GM18511 (cell line): ENCODE data around the gene RSPH6A.
"Not testable (repeated sequence)": the region's sequence is repeated elsewhere in the genome, so short reads cannot be mapped to it uniquely, and the experiment has no call there.

Source experiments
- ATAC-seq: cut with Tn5 transposase; IDR thresholded peaks from one replicate; pipeline ENCODE4 v1.9.1; 2021; ENCODE audit warnings: mild to moderate bottlenecking, moderate library complexity; ENCODE audit not compliant: unreplicated experiment

RSPH6A gene

GRCh38 chr19:45767410-45767880, 47.7 kb downstream of the RSPH6A start:
- ATAC-seq, result no peak

DNA sequence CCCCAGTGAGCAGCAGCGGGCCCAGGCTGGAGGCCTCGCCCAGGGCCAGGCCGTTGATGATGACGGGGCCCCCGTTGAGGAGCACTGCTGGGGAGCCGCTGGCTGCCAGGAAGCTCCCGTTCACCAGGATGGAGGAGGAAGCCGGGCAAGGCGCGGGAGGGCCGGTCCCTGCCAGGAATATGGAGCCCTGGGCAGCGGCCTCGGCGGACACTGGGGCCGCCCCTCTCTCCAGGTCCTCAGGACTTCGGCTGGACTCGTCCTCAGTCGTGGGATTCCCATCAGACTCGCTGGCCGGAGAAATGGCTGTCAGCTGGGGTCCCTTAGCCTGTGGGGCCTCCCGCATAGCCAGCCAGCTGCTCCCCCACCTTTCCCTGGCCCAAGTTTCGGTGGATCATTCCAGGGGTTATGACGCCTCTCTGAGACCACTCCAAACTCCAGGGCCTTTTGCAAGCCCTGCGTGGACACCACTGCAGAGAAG, 48.2 kb downstream of the RSPH6A start:
- ATAC-seq, result no peak

GRCh38 chr19:45766296-45766868, 48.7 kb downstream of the RSPH6A start:
- ATAC-seq, result no peak

DNA sequence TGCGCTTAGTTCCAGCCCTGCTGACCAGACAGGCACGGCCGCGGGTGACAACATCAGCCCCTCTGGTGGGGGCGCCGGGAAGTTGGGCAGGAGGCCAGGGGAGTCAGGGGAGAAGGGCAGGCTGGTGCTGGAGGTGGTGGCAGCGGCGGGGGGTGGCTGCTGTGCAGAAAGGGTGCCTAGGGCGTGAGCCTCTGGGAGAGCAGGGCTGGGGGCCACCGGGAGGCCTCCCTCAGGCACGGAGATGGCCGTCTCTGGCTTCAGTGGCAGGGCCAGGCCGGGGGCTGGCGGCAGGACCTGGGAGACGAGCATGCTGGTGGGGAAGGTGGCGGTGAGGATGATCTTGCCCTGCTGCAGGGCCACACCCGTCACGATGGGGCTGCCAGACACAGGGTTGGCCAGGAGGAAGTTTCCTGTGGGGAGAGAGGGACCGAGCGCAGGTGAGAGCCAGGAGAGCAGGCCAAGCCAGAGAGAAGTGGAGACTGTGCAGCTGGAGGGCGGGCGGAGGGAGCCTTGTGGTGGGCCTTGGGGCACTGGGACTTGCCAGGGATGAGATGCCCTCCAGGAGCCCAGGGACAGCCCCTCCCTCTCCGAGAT, 49.3 kb downstream of the RSPH6A start:
- no peak for ATAC-seq

DNA sequence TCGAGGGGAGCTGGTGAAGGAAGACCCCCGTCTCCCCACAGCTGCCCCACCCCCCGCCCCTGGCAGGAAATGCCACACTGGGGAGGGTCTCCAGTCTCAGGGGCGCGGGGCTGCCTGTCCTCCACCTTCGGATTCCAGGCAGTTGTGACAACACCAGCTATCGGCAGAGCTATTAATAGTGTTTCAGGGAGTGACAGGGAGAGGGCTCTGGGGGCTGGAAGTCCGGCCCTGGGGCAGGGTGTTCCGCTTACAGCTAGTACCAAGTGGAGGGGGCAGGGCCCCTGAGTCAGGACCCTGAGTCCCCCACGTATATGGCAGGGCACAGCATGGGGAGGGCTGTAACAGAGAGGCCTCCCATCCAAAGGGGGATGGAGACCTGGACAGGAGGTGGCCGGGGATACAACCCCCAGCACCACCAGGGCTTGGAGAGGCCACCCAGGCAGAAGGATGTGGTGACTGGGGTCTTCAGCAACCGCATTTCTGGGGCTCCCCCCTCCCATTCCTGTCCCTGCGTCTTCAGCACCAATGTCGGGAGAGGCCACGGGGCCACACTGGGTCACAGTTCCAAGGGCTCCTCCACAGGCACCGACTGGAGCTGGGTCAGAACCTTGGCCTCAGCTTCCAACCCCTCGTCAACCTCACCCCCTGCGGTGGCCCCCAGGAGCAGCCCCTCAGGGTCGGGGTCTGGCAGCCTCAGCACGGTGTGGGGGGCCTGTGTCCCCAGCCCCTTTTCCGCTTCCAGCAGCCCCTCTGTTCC, 50.0 kb downstream of the RSPH6A start:
- ATAC-seq, result no peak

GRCh38 chr19:45764475-45764874, 50.6 kb downstream of the RSPH6A start:
- ATAC-seq, result no peak

DNA sequence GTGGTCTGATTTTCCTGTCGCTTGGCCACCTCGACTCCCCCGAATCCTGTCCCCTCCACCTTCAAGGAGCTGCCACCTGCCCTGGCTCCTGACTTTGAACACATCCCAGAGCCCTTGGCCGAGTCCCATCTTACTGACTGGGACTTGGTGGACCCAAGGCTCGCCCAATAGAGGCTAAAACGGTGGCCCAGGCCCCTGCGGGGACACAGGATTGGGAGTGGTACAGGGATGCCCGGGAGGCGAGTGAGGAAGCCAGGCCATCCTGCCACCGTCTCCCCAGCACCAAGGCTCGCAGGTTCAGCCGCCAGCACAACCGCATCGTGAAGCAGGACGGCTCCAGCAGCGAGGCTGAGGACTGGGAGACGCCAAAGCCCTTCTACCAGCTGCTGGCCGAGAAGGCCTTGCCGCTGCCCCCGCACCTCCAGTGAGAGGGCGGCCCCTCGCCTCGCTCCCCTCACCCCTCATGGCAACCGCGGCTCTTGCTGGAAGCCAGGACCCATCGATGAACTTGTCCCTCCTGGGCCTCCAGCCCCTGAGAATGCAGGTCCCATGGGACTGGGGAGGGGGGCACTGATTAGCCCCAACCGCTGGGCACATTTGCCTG, 51.3 kb downstream of the RSPH6A start:
- no peak for ATAC-seq

- ATAC-seq, result no peak
These were observed 52.1 kb downstream of the RSPH6A start for GRCh38 chr19:45762870-45763631.

DNA sequence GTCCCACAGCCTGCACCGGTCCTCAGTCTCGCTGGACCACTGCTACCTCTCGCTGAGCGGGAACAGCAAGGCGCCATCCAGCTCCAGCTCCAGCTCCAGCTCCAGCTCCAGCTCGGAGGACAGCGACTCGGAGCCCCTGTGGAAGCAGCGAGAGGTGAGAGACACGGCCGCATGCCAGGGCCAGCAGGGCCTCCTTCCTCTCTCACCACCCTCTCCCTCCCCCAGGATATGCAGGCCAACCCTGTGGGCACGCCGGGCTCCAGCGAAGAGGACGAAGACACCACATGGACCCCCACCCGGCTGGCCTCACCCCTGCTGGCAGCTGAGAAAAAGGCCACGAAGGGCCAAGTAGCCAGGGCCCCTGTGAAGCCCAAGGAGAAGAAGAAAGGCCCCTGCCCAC, 53.4 kb downstream of the RSPH6A start:
- no peak for ATAC-seq

DNA sequence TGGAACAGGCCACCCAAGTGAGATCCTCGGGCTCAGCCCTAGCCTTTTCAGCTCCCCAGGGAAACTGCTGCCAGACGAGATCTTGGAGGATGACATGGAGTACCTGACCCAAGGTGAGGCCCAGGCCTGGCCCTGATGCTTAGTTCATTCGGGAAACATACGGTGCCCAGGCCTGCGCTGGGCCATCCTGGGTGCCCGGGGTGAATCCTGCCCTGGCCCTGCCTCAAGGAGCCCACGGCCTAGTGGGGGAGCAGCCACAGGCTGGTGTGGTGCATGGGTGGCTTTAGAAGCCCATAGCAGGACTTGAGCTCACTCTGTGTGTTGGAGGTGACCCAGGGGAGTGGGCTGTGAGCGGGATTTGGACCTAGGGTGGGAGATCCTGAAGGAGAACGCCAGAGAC, 56.2 kb downstream of the RSPH6A start:
- no peak for ATAC-seq

GRCh38 chr19:45757695-45758094, 57.4 kb downstream of the RSPH6A start:
- ATAC-seq, result no peak

DNA sequence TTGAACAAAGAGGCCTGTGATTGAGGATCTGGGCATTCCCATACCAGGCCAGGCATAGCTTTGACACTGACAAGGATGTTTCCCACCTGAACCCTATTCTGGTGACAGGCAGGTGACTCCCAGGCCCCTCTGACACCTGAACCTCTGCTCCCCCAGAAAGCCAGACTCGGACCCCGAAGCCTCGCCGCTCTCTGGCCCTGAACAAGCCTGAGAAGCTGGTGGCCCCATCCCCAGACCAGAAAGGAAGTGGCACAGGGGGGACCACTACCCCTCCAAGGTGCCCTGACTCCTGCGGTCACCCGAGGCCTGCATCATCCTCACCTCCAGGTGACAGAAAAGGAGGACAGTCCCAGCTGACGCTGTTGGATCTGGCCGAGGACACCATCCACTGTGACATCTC, 60.8 kb downstream of the RSPH6A start:
- no peak for ATAC-seq

DNA sequence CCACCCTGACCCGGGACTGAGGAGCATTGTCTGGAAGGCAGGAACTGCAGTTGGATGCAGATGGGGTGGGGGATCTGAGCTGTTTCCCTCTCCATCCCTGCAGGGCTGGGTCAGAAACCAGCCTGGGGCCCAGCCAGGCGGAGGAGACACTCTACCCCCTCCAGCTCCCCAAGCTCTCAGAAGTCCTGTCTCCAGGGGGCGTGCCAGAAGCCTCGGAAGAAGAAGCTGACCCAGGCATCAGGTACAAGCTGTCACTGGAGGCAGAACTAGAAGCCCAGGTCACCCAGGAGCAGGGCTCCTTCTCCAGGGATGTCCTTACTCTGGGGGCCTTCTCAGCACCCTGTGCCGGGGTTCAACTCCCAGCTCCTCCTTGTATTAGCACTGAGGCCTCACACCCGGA, 61.6 kb downstream of the RSPH6A start:
- no peak for ATAC-seq

GRCh38 chr19:45752639-45753038, 62.5 kb downstream of the RSPH6A start:
- ATAC-seq, result no peak

DNA sequence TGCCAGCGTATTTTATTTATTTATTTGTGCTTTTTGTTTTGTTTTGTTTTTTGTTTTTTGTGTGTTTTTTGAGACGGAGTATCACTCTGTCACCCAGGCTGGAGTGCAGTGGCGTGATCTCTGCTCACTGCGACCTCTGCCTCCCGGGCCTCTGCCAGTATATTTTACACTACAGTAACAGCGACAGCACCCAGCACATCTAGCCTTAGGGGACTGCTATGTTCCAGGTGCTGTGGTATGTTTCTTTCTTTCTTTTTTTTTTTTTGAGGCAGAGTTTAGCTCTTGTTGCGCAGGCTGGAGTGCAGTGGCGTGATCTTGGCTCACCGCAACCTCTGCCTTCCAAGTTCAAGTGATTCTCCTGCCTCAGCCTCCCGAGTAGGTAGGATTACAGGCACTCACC, 63.6 kb downstream of the RSPH6A start:
- not testable (repeated sequence) for ATAC-seq

DNA sequence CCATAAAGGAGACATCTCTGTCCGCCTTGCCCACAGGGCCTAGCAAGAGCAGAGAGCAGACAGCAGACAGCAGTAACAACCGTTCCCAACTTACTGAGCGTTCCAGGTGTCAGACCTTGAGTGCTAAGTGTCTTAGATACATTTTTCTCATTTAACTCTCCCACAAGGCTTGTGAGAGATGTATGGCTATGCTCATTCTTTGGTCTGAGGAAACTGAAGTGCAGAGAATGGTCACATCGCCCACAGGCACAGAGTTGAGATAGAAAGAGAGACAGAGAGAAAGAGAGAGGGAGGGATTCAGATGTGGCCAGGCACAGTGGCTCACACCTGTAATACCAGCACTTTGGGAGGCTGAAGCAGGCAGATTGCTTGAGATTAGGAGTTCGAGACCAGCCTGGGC, 67.6 kb downstream of the RSPH6A start:
- ATAC-seq, result no peak

GRCh38 chr19:45746866-45747265, 68.2 kb downstream of the RSPH6A start:
- no peak for ATAC-seq
